ENCODE data around the gene TAOK2. TPM values are rescaled to one million over a fixed set of nuclear protein-coding genes. Genes with fewer than 3 reads are reported as not detected.
A peak's percentile ranks its signal among the peaks of the same experiment; 100 is the strongest.

Gene TAOK2
- total and polyA plus RNA-seq, 2 of the 13 experiments (the other 11 are each of a cell fraction or from before 2014, with no cell fraction given) = 17.4 to 43.2 TPM

- no peak for TF ChIP-seq HNF1A (IDR thresholded peaks at IDR 0.05; ENCODE audit: low read depth)
- TF ChIP-seq HNF1A (CRISPR knock-in tag; IDR thresholded peaks at IDR 0.05; ENCODE audit: borderline replicate concordance) = peak; percentile 87; the same call in 1 of the 2 replicates
- TF ChIP-seq NONO (IDR thresholded peaks at IDR 0.05) = no peak
- TF ChIP-seq NONO (CRISPR knock-in tag; conservative IDR thresholded peaks at IDR 0.05) = peak; percentile 89
- TF ChIP-seq ZNF367 (CRISPR knock-in tag; IDR thresholded peaks at IDR 0.05; ENCODE audit: borderline replicate concordance) = no peak
- TF ChIP-seq ZBTB8A (CRISPR knock-in tag; IDR thresholded peaks at IDR 0.05; ENCODE audit: borderline replicate concordance, low read depth) = no peak
- TF ChIP-seq CSRNP2 (CRISPR knock-in tag; conservative IDR thresholded peaks at IDR 0.05; ENCODE audit: low read depth) = no peak
- TF ChIP-seq NFRKB (IDR thresholded peaks at IDR 0.05) = peak; percentile 50; the same call in 1 of the 2 replicates
- TF ChIP-seq SMARCE1 (IDR thresholded peaks at IDR 0.05; ENCODE audit: borderline replicate concordance) = no peak
- TF ChIP-seq KAT8 (CRISPR knock-in tag; IDR thresholded peaks at IDR 0.05) = peak; percentile 97
- no peak for TF ChIP-seq NBN (conservative IDR thresholded peaks at IDR 0.05)
- TF ChIP-seq AKAP8 (CRISPR knock-in tag; IDR thresholded peaks at IDR 0.05) = no peak
- peak; percentile 97 for TF ChIP-seq ZNF558 (CRISPR knock-in tag; IDR thresholded peaks at IDR 0.05; ENCODE audit: borderline replicate concordance)
- no peak for TF ChIP-seq GLMP (CRISPR knock-in tag; IDR thresholded peaks at IDR 0.05; ENCODE audit: borderline replicate concordance)
- peak; percentile 78 for TF ChIP-seq ZNF18 (CRISPR knock-in tag; IDR thresholded peaks at IDR 0.05; ENCODE audit: insufficient replicate concordance)
- TF ChIP-seq GPN1 (CRISPR knock-in tag; IDR thresholded peaks at IDR 0.05; ENCODE audit: borderline replicate concordance) = no peak
- no peak for TF ChIP-seq FOXM1 (CRISPR knock-in tag; IDR thresholded peaks at IDR 0.05)
- TF ChIP-seq SKI (IDR thresholded peaks at IDR 0.05; ENCODE audit: partially characterized antibody) = peak; percentile 52
- TF ChIP-seq MATR3 (CRISPR knock-in tag; IDR thresholded peaks at IDR 0.05) = no peak
- no peak for TF ChIP-seq ZNF33A (CRISPR knock-in tag; IDR thresholded peaks at IDR 0.05; ENCODE audit: borderline replicate concordance)
- peak; percentile 64; the same call in 1 of the 2 replicates for TF ChIP-seq MAZ (IDR thresholded peaks at IDR 0.05; ENCODE audit: borderline replicate concordance, low read depth, low read length)
- peak; percentile 36; the same call in 1 of the 2 replicates for TF ChIP-seq MAZ (CRISPR knock-in tag; IDR thresholded peaks at IDR 0.05; ENCODE audit: low read depth)
These were observed 22.5 kb downstream of the TAOK2 start, which contains the start of gene INO80E (continued) for GRCh38 chr16:29995911-29996765.

All from HepG2 (cell line).